Osteoblast (primary cell): Measurements from ENCODE around the gene LCLAT1. TPM values are rescaled to one million over a fixed set of nuclear protein-coding genes. Genes with fewer than 3 reads are reported as not detected.
"Not testable (repeated sequence)": the region's sequence is repeated elsewhere in the genome, so short reads cannot be mapped to it uniquely, and the experiment has no call there.

Source experiments
- DNase-seq: peaks from one replicate; pipeline ENCODE4 v3.0.0; 2011; ENCODE audit warnings: low spot score, mixed read lengths; ENCODE audit not compliant: insufficient read length; ENCODE audit errors: missing footprints
- H2AFZ ChIP-seq: 2 replicates; pipeline ENCODE4 v1.6.0; 2011; ENCODE audit warnings: mild to moderate bottlenecking, low read length
- H3K27ac ChIP-seq: 2 replicates; pipeline ENCODE4 v1.5.1; 2011; ENCODE audit warnings: mild to moderate bottlenecking, low read depth, low read length, moderate library complexity
- H3K27me3 ChIP-seq: 2 replicates; pipeline ENCODE4 v1.6.0; 2012; ENCODE audit warnings: mild to moderate bottlenecking, control low read depth, inconsistent platforms, low read length, moderate library complexity; ENCODE audit not compliant: insufficient read depth
- H3K36me3 ChIP-seq: 2 replicates; pipeline ENCODE4 v1.5.1; 2011; ENCODE audit warnings: mild to moderate bottlenecking, low read length, control low read depth, moderate library complexity; ENCODE audit not compliant: insufficient read depth
- H3K4me1 ChIP-seq: 2 replicates; pipeline ENCODE4 v1.5.1; 2011; ENCODE audit warnings: mild to moderate bottlenecking, low read length, control low read depth, moderate library complexity; ENCODE audit not compliant: insufficient read depth
- H3K4me2 ChIP-seq: 2 replicates; pipeline ENCODE4 v1.6.0; 2011; ENCODE audit warnings: mild to moderate bottlenecking, low read length; ENCODE audit not compliant: insufficient read depth
- H3K4me3 ChIP-seq: fragments of 200-600 bp; sonication (generic); 3 replicates; pipeline ENCODE4 v1.5.1; 2012; ENCODE audit warnings: mild to moderate bottlenecking, low read length, inconsistent platforms; ENCODE audit not compliant: insufficient read depth
- H3K79me2 ChIP-seq: 2 replicates; pipeline ENCODE4 v1.6.0; 2012; ENCODE audit warnings: mild to moderate bottlenecking, low read length, control low read depth, inconsistent platforms; ENCODE audit not compliant: insufficient read depth
- H3K9me3 ChIP-seq: 2 replicates; pipeline ENCODE4 v1.5.1; 2011; ENCODE audit warnings: low read depth, low read length, control low read depth
- H4K20me1 ChIP-seq: 2 replicates; pipeline ENCODE4 v1.6.0; 2012; ENCODE audit warnings: mild to moderate bottlenecking, low read length, control low read depth; ENCODE audit not compliant: insufficient read depth
- CTCF ChIP-seq: IDR thresholded peaks from 2 replicates; pipeline ENCODE4 v1.5.1; 2011; ENCODE audit warnings: mild to moderate bottlenecking, low read depth, low read length, moderate library complexity; ENCODE audit errors: extremely low read depth
- total RNA-seq: library from RNA; depleted of rRNA; stranded (reverse); fragments of >200 nt; gene quantifications from 2 replicates; pipeline ENCODE4 v1.2.3, GENCODE V29; 2012

LCLAT1 gene
- total RNA-seq, 1 donor = 29.7 TPM

DNA sequence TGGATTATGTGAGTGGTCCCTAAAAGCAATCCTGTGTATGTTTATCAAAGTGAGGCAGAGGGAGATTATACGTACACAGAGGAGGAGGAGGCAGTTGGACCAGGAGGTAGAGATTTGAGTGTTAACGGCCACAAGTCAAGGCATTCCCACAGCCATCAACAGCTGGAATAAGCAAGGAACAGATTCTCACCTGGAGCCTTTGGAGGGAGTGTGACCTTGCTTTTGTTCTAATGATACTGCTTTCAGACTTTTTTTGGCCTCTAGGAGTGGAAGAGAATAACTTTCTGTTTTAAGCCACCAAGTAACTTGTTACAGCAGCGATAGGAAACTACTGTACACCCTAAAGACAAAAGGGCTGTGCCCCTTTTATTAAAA lies 18.1 kb downstream of the LCLAT1 start:
- no peak for TF ChIP-seq CTCF
- no peak overlapping the region for H3K4me3 ChIP-seq
- H3K36me3 ChIP-seq = no peaks in the 10 kb centered on the region
- H2AFZ ChIP-seq = peak overlapping the region; percentile 10
- no peaks in the 10 kb centered on the region for H3K4me1 ChIP-seq
- no peak overlapping the region for H3K4me2 ChIP-seq
- peaks cover 48% of the 10 kb centered on the region for H3K79me2 ChIP-seq
- no peak overlapping the region for H3K27ac ChIP-seq
- H4K20me1 ChIP-seq = peaks cover 2% of the 10 kb centered on the region
- H3K27me3 ChIP-seq = no peaks in the 10 kb centered on the region
- H3K9me3 ChIP-seq = no peaks in the 10 kb centered on the region
- no peak for DNase-seq

GRCh38 chr2:30466216-30466615 lies 19.2 kb downstream of the LCLAT1 start:
- H3K36me3 ChIP-seq = no peaks in the 10 kb centered on the region
- H3K4me3 ChIP-seq = no peak overlapping the region
- H3K27me3 ChIP-seq = no peaks in the 10 kb centered on the region
- H4K20me1 ChIP-seq = no peaks in the 10 kb centered on the region
- no peak for TF ChIP-seq CTCF
- no peak overlapping the region for H3K27ac ChIP-seq
- no peaks in the 10 kb centered on the region for H3K9me3 ChIP-seq
- H2AFZ ChIP-seq = no peak overlapping the region
- no peaks in the 10 kb centered on the region for H3K4me1 ChIP-seq
- peaks cover 41% of the 10 kb centered on the region for H3K79me2 ChIP-seq
- no peak overlapping the region for H3K4me2 ChIP-seq
- DNase-seq = no peak

DNA sequence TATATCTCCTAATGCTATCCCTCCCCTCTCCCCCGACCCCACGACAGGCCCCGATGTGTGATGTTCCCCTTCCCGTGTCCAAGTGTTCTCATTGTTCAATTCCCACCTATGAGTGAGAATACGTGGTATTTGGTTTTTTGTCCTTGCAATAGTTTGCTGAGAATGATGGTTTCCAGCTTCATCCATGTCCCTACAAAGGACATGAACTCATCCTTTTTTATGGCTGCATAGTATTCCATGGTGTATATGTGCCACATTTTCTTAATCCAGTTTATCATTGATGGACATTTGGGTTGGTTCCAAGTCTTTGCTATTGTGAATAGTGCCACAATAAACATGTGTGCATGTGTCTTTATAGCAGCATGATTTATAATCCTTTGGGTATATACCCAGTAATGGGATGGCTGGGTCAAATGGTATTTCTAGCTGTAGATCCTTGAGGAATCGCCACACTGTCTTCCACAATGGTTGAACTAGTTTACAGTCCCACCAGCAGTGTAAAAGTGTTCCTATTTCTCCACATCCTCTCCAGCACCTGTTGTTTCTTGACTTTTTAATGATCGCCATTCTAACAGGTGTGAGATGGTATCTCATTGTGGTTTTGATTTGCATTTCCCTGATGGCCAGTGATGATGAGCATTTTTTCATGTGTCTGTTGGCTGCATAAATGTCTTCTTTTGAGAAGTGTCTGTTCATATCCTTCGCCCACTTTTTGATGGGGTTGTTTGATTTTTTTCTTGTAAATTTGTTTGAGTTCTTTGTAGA lies 20.2 kb downstream of the LCLAT1 start:
- not testable (repeated sequence) for H2AFZ ChIP-seq, H3K9me3 ChIP-seq, H3K4me1 ChIP-seq, H3K27me3 ChIP-seq, H3K4me2 ChIP-seq, DNase-seq, H4K20me1 ChIP-seq, H3K27ac ChIP-seq, H3K36me3 ChIP-seq, H3K4me3 ChIP-seq
- H3K79me2 ChIP-seq = peaks cover 40% of the 10 kb centered on the region

GRCh38 chr2:30470426-30470825 lies 23.4 kb downstream of the LCLAT1 start:
- no peaks in the 10 kb centered on the region for H3K4me1 ChIP-seq
- TF ChIP-seq CTCF = no peak
- no peaks in the 10 kb centered on the region for H3K27me3 ChIP-seq
- peaks cover 40% of the 10 kb centered on the region for H3K79me2 ChIP-seq
- H3K27ac ChIP-seq = no peak overlapping the region
- H4K20me1 ChIP-seq = no peaks in the 10 kb centered on the region
- H2AFZ ChIP-seq = no peak overlapping the region
- no peak for DNase-seq
- no peaks in the 10 kb centered on the region for H3K36me3 ChIP-seq
- H3K4me3 ChIP-seq = no peak overlapping the region
- H3K4me2 ChIP-seq = no peak overlapping the region
- no peaks in the 10 kb centered on the region for H3K9me3 ChIP-seq
